MM.1S (cell line): ENCODE measurements around the gene S100A16.
A peak's percentile ranks its signal among the peaks of the same experiment; 100 is the strongest.

Experiments
- DNase-seq: peaks from one replicate; pipeline ENCODE4 v3.0.0-alpha.2; 2015
- H2AFZ ChIP-seq: fragments of 300-600 bp; sonication (generic); 2 replicates; pipeline ENCODE4 v1.6.0; 2016; ENCODE audit warnings: antibody characterized with exemption, low read length
- H3F3A ChIP-seq: fragments of 300-600 bp; sonication (generic); 2 replicates; pipeline ENCODE4 v1.6.1; 2016; ENCODE audit warnings: mild to moderate bottlenecking, antibody characterized with exemption, low read length, moderate library complexity, mixed read lengths; ENCODE audit not compliant: insufficient read depth
- H3K27ac ChIP-seq: fragments of 300-600 bp; sonication (generic); 2 replicates; pipeline ENCODE4 v1.5.1; 2016; ENCODE audit warnings: mild to moderate bottlenecking, low read length
- H3K27me3 ChIP-seq: fragments of 300-600 bp; sonication (generic); replicated peaks from 2 replicates; pipeline ENCODE4 v1.6.0; 2016; ENCODE audit warnings: low read length; ENCODE audit not compliant: insufficient read depth
- H3K36me3 ChIP-seq: fragments of 300-600 bp; sonication (generic); replicated peaks from 2 replicates; pipeline ENCODE4 v1.6.1; 2016; ENCODE audit warnings: mild to moderate bottlenecking, low read length, mixed read lengths; ENCODE audit not compliant: insufficient read depth
- H3K4me1 ChIP-seq: fragments of 300-600 bp; sonication (generic); 2 replicates; pipeline ENCODE4 v1.6.1; 2016; ENCODE audit warnings: low read length, mixed read lengths
- H3K4me2 ChIP-seq: fragments of 300-600 bp; sonication (generic); 2 replicates; pipeline ENCODE4 v1.6.0; 2016; ENCODE audit warnings: low read depth, low read length
- H3K4me3 ChIP-seq: fragments of 300-600 bp; sonication (generic); 2 replicates; pipeline ENCODE4 v1.5.1; 2016; ENCODE audit warnings: low read length, mixed read lengths
- H3K79me2 ChIP-seq: fragments of 300-600 bp; sonication (generic); 2 replicates; pipeline ENCODE4 v1.6.1; 2016; ENCODE audit warnings: mixed run types, low read length, mixed read lengths
- H3K9ac ChIP-seq: fragments of 300-600 bp; sonication (generic); 2 replicates; pipeline ENCODE4 v1.6.1; 2016; ENCODE audit warnings: low read length, mixed read lengths
- H3K9me2 ChIP-seq: fragments of 300-600 bp; sonication (generic); replicated peaks from 2 replicates; pipeline ENCODE4 v1.6.1; 2016; ENCODE audit warnings: mild to moderate bottlenecking, low read length, mixed read lengths; ENCODE audit not compliant: insufficient read depth
- H3K9me3 ChIP-seq: fragments of 300-600 bp; sonication (generic); replicated peaks from 2 replicates; pipeline ENCODE4 v1.6.1; 2016; ENCODE audit warnings: mild to moderate bottlenecking, low read length, mixed read lengths; ENCODE audit not compliant: insufficient read depth
- H4K20me1 ChIP-seq: fragments of 300-600 bp; sonication (generic); 2 replicates; pipeline ENCODE4 v1.6.1; 2016; ENCODE audit warnings: mild to moderate bottlenecking, low read length, moderate library complexity, mixed read lengths; ENCODE audit not compliant: insufficient read depth
- CTCF ChIP-seq: fragments of 300-600 bp; sonication (generic); IDR thresholded peaks from 2 replicates; pipeline ENCODE4 v1.5.1; 2016; ENCODE audit warnings: antibody characterized with exemption, low read length, mixed read lengths
- EZH2 ChIP-seq: fragments of 300-600 bp; sonication (generic); optimal IDR thresholded peaks from 2 replicates; pipeline ENCODE3; 2017; ENCODE audit warnings: low read depth, mild to moderate bottlenecking, antibody characterized with exemption, low read length, mixed read lengths
- EZH2phosphoT487 ChIP-seq: fragments of 300-600 bp; sonication (generic); IDR thresholded peaks from 2 replicates; pipeline ENCODE4 v1.6.1; 2018; ENCODE audit warnings: antibody characterized with exemption, low read length

S100A16 gene

DNA sequence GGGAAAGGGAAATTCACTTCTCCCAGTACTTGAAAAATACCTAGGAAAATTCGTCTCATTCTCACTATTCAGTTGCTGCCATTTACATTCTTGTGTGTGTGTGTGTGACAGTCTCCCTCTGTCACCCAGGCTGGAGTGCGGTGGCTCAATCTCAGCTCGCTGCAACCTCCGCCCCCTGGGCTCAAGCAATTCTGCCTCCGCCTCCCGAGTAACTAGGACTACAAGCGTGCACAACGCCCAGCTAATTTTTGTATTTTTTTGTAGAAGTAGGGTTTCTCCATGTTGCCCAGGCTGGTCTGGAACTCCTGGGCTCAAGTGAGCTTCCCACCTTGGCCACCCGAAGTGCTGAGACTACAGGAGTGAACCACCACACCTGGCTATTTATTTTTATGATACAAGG, 46.7 kb upstream of the S100A16 start:
- no peaks in the 10 kb centered on the region for H3K27me3 ChIP-seq
- H2AFZ ChIP-seq = no peak overlapping the region
- H3K9me2 ChIP-seq = no peaks in the 10 kb centered on the region
- H3K36me3 ChIP-seq = peaks cover 18% of the 10 kb centered on the region
- no peak overlapping the region for H3K27ac ChIP-seq
- H3F3A ChIP-seq = peaks cover 30% of the 10 kb centered on the region
- peak overlapping the region; percentile 82 for H3K4me3 ChIP-seq
- TF ChIP-seq EZH2phosphoT487 = no peak
- TF ChIP-seq CTCF = no peak
- TF ChIP-seq EZH2 = no peak
- no peak for DNase-seq
- peak overlapping the region; percentile 83 for H3K4me2 ChIP-seq
- peak overlapping the region; percentile 79; the same call in 1 of the 2 replicates for H3K9ac ChIP-seq
- 0 out of 2 replicates have a peak, but pooled peaks cover 6% of the 10 kb centered on the region for H3K4me1 ChIP-seq
- no peaks in the 10 kb centered on the region for H3K9me3 ChIP-seq
- peaks cover 23% of the 10 kb centered on the region for H3K79me2 ChIP-seq
- H4K20me1 ChIP-seq = no peaks in the 10 kb centered on the region

DNA sequence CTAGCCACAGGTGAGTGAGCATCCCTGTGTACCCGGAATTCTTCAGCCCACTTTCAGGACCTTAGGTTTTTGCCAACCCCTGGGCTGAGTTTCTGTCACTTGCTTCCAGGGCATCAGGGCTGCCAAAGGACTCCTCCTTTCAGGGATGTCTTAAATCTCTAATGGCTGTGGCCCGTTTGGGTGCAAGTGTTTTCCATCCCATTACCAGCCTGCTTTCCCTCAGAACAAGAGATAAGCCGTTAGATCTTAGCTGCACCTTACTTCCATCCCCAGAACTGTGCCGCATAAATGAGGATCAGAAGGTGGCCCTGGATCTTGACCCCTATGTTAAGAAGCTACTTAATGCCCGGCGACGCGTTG, 46.2 kb upstream of the S100A16 start:
- H3K27ac ChIP-seq = peak overlapping the region; percentile 62; the same call in 1 of the 2 replicates
- H3K4me3 ChIP-seq = peak overlapping the region; percentile 82
- H3K4me1 ChIP-seq = 0 out of 2 replicates have a peak, but pooled peaks cover 6% of the 10 kb centered on the region
- peak overlapping the region; percentile 85 for H2AFZ ChIP-seq
- H3K9me2 ChIP-seq = no peaks in the 10 kb centered on the region
- no peak for DNase-seq
- no peaks in the 10 kb centered on the region for H4K20me1 ChIP-seq
- peak overlapping the region; percentile 79 for H3K9ac ChIP-seq
- H3K4me2 ChIP-seq = peak overlapping the region; percentile 83
- TF ChIP-seq CTCF (no peak), EZH2 (no peak), EZH2phosphoT487 (no peak)
- peaks cover 17% of the 10 kb centered on the region for H3K36me3 ChIP-seq
- H3K79me2 ChIP-seq = peaks cover 21% of the 10 kb centered on the region
- peaks cover 28% of the 10 kb centered on the region for H3F3A ChIP-seq
- H3K27me3 ChIP-seq = no peaks in the 10 kb centered on the region
- no peaks in the 10 kb centered on the region for H3K9me3 ChIP-seq

DNA sequence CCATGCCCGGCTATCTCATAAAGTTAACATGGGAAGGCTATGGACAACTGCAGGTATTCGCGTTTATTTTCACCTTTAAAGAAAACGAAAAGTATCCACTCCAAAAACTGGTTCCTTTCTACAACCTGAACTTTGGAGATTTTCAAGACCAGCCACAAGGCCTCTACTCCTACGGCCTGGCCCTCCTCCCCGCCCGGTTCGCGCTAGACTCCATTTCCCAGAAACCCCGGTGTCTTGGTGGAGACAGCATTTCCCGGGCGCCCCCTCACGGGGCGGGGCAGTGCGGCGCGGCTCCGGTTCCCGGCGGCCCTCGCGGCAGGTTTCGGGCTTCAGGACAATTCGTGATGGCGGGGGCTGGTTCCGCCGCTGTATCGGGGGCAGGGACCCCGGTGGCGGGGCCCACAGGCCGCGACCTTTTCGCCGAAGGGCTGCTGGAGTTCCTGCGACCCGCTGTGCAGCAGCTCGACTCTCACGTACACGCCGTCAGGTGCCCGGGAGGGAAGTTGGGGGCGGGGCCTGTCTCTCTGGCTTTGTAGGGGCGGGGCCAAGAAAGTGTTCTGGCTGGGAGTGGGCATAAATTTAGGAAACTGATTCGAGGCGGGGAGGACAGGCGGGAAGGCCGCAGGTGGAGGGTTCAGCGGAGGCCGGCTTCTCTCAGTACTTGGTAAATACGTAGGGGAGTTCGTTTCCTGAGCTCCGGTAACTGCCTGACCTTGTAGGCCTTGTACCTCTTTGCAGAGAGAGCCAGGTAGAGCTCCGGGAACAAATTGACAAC, 45.6 kb upstream of the S100A16 start, which contains the start of gene SNAPIN:
SNAPIN (plus strand) TSS at position 304 of the 775 bp plus-strand sequence; CDS start at position 345, 41 bp downstream.
- Histone ChIP-seq H3K4me3 (peak within 1 kb of the TSS; percentile 82), H3K27me3 (no peaks in the 10 kb centered on the region), H3K36me3 (peaks cover 17% of the 10 kb centered on the region), H3K4me1 (0 out of 2 replicates have a peak, but pooled peaks cover 6% of the 10 kb centered on the region), H3K4me2 (peak within 1 kb of the TSS; percentile 83), H3F3A (peaks cover 22% of the 10 kb centered on the region), H3K27ac (peak within 1 kb of the TSS; percentile 62; the same call in 1 of the 2 replicates), H3K9me2 (no peaks in the 10 kb centered on the region), H3K79me2 (peaks cover 20% of the 10 kb centered on the region), H4K20me1 (no peaks in the 10 kb centered on the region), H3K9me3 (no peaks in the 10 kb centered on the region), H2AFZ (peak within 1 kb of the TSS; percentile 85), H3K9ac (peak within 1 kb of the TSS; percentile 79)
- DNase-seq = peak; percentile 97
- TF ChIP-seq CTCF (no peak), EZH2 (no peak), EZH2phosphoT487 (no peak)
